Stimulated activated CD4-positive, alpha-beta T cell treated with anti-CD3 and anti-CD28 coated beads, Interleukin-4, amount 100 ng/mL, for 24 hours (primary cell): ENCODE measurements around the gene HMSD.
A peak's percentile ranks its signal among the peaks of the same experiment; 100 is the strongest.

Experiments
- DNase-seq: peaks from one replicate; pipeline ENCODE4 v3.0.0-alpha.2; 2020

The HMSD gene

DNA sequence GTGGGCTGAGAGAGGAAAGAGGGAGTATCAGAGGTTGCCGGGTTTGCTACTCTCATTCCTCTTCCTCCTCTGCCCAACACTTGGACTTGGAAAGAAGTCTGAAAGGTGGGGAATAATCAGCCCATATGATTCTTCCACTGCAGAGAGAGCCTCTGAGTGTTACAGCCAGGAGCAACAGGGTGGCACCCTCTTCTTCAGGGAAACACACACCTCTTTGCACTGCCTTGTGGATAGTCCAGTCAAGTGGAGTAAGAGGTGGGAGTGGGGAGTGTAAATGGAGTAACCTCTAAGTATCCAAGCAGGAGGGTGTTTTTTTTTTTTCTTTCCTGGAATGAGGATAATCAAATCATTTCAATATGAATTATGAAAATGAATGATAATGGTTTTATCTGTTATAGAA is 11.8 kb downstream of the HMSD start:
- no peak for DNase-seq

- DNase-seq: no peak
These were observed 12.4 kb downstream of the HMSD start for GRCh38 chr18:63961435-63961980.

DNA sequence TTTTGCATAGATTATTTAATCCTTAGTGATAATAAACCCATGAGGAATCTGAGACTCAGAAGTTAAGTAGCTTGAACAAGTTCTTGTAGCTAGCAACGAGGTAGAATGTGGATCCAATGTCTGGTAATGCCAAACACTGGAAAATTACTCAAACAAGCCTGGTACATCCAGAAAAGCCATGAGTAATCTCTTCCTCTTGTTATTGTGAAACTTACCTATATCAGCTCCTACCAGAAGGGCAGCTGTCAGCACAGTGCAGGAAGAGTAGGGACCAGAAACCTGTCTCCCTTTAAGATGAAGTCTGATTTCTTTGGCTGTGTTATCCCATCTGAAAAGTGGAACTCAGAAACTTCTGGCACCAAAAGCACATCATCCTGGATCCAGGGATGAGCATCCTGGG is 13.0 kb downstream of the HMSD start:
- DNase-seq: no peak

GRCh38 chr18:63963615-63964256 is 14.6 kb downstream of the HMSD start:
- DNase-seq: peak; percentile 47

DNA sequence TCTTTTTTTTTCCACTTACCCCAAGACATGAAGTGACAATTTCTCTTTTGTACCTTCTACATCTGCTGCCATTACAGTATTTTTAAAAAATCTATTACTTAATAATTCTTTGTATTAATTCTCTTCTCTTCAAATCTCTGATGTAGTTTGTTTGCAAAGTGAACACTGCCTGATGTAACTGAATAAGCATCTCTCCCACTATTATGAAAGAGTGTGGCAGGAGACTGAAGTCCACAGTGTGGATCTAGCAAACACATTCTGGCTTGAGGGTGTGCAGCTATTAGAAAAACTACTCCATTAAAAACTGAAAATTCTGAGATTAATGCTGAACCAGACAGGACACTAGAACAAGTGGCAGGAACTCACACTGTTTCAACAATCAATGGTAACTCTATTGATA is 15.8 kb downstream of the HMSD start:
- DNase-seq: no peak

GRCh38 chr18:63965716-63966330 is 16.7 kb downstream of the HMSD start:
- DNase-seq: no peak

DNA sequence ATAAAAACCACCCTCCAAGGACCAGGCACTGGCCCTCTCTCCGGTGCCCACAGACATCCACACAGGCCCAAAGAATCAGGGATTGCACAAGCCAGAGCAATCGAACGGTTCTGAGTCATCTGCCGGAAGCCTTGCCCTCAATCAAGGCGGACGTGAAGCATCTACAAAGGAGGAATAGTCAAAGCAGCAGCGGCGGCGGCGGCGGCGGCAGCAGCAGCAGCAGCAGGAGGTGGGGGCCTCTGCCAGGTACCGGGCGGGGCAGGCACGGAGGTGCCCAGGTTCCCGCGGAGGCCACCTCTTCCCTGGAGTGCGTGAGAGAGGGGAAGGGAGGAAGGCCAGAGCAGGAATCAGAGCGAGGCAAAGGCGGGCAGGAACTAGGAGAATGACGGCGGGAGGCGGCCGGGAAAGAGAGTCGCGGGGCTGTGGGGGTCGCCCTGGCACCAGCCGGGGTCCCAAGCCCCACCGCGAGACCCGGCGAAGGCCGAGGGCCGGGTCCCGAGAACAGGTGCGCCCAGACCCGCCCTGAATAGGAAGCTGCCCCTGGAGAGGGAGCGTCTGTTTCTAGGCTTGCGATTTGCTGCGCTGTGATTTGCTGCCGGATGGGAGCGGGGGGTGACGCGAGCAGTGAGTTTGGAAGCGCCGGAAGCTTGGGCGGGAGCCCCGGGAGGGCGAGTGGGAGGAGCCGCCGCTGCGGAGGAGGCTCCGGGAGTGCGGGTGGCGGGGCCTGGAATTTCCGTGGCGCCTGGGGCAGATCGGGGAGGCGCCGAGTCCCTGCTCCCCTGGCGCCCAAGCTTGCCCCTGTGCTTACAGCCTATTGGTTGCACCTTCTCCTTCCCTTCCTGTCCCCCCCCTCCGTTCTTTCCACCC is 21.1 kb downstream of the HMSD start, which contains the start of gene SERPINB8:
SERPINB8 (plus strand) TSS at position 140 of the 867 bp plus-strand sequence. CDS start 8,228 bp downstream, outside the sequence.
- peak; percentile 80 for DNase-seq

DNA sequence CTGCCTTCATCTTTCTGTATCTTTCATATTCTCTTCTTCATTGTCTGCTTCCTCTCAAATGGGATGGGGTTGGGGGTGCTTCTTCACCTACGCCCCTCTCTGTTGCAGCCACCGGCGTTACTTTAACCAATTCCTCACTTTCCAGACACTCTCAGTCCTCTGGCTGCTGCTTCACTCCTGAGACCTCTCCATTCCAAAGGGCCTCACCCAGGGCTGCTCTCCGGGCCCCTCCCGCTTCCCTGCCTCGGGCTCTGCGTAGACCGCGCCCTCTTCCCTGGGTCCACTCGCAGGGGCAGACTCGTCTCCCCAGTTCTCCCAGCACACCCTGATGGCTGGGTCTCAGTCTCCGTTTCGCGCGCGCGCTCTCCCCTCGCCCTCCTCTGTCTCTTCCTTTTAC is 21.7 kb downstream of the HMSD start:
- no peak for DNase-seq

GRCh38 chr18:63971320-63972001 is 22.4 kb downstream of the HMSD start:
- no peak for DNase-seq

DNA sequence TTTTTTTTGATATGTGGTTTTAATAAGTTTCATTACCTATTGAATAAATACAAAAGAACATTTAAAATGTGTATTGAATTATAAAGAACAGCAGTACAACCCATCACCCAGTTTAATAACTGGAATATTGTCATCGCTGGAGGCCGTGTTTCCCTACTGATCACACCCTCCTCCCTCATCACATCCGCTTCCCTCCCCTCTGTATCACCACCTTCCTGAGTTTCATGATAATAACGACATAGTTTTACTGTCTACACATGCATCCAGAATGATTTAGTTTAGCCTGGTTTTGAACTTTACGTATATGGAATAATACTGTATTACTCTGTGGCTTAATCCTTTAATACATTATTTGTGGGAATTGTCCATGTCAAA is 22.9 kb downstream of the HMSD start:
- DNase-seq: no peak

DNA sequence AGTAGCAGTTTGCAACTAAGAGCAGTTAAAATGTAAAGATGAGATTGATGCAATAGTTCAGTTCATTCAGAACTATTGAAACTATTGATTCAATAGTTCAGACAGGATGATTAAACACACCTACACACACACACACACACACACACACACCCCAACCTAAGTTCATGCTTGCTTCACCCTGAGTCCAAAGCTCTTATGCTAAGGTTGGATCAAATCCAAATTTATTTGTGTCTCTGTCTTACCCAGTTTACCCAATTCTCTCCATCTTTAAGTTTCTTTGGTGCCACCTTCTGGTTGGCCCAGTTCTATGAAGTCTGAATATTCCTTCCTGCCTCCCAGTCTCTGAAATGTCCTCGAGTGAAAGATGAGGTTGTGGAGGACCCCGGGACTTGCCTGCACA is 25.9 kb downstream of the HMSD start:
- DNase-seq: peak; percentile 30

DNA sequence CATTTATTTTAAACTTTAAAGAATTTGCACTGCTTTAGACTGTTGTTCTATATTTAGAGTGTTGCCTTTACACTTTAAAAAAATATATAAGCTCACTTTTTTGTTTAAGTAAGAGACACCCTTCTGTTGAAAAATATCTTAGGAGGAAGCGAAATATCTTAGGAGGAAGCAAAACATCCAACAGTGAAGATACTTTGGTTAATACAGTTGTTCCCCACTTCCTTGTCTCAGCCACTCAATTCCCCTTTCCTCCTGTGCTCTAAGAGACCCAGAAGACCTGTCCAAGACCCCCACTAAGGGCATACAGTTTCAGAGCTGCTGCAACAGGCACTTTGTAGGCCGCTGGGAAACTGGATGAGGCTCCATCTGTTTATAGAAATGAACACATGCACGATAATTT is 26.5 kb downstream of the HMSD start:
- DNase-seq: no peak

DNA sequence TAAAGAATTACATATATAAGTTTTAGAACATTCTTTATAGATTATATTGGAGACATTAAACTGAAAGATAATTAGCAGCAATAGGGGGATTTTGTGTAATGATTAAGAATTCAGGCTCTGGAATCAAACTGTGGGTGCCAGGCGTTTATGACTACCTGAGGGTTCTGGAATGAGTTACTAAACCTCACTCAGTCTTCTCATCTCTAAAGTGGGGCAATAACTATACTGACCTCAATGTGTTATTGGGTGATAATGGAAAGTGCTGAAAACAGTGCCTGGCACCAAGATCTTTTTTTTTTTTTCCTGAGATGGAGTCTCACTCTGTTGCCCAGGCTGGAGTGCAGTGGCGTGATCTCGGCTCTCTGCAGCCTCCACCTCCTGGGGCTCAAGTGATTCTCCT is 27.9 kb downstream of the HMSD start:
- DNase-seq: no peak

GRCh38 chr18:63979409-63979920 is 30.4 kb downstream of the HMSD start:
- DNase-seq: peak; percentile 44

DNA sequence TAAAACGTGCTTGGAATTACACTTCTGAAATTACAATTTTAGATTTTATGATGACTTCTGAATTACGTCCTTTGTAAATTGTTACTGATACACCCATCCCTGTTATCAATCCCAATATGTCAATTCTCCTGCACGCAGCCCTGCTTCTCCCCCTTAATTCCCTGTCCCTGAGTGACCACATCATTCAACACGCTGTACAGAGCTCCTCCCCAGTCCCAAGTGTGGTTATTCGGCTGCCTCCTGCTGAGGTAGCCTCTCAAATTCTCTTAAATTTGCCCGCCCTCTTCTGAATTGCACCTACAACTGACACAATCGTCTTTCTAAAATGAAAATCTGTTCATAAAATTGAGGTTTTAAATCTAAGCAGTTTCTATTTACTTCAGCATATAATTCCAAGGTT is 30.9 kb downstream of the HMSD start:
- DNase-seq: no peak

GRCh38 chr18:63980896-63981460 is 31.9 kb downstream of the HMSD start:
- DNase-seq: no peak

DNA sequence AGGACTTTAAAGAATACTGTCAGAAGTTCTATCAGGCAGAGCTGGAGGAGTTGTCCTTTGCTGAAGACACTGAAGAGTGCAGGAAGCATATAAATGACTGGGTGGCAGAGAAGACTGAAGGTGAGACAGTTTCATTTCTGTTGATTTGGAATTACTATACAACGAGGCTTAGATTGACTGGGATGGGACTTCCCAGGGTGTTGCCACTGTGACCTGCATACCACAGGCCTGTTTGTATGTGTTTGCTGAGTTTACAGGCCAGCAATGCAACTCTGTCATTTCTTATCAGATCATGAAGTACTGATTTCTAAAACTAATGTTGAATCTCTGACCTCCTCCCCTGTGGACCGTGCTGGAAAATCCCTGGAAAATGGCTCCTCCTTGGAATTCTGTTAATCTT is 32.6 kb downstream of the HMSD start:
- no peak for DNase-seq

GRCh38 chr18:63982361-63982760 is 33.3 kb downstream of the HMSD start:
- DNase-seq: no peak

DNA sequence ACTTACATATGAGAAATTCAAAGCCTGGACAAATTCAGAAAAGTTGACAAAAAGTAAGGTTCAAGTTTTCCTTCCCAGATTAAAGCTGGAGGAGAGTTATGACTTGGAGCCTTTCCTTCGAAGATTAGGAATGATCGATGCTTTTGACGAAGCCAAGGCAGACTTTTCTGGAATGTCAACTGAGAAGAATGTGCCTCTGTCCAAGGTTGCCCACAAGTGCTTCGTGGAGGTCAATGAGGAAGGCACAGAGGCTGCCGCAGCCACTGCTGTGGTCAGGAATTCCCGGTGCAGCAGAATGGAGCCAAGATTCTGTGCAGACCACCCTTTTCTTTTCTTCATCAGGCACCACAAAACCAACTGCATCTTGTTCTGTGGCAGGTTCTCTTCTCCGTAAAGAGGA is 37.8 kb downstream of the HMSD start:
- no peak for DNase-seq

- no peak for DNase-seq
These were observed 38.6 kb downstream of the HMSD start for GRCh38 chr18:63987743-63988142.

DNA sequence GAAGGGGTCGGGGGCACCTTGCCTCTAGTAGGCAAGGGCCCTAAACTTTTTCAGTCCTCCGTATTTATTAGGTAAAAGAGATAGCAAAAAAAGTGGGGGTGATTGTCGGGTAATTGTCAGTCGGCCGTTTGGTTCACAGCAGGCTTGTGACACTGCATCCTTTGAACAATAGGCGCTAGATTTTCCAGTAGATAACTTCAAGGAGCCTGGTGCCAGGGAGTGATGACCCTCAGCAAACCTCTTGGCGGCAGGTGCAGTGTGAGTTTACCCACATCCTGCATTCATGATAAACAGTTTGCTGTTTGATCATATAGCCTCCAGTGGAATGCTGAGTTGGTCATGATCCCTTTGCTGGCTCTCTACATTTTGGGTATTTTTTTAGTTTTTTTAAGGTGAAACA is 43.6 kb downstream of the HMSD start:
- no peak for DNase-seq

GRCh38 chr18:63994783-63995399 is 45.8 kb downstream of the HMSD start:
- peak; percentile 45 for DNase-seq
